ENCODE measurements around the gene SLF2. TPM values are rescaled to one million over a fixed set of nuclear protein-coding genes. Genes with fewer than 3 reads are reported as not detected.

SLF2 gene
- total RNA-seq, result 22.0 and 25.6 TPM in 2 replicates

GRCh38 chr10:100912605-100913469, at the start of gene SLF2:
Gene SLF2 (plus strand): TSS chr10:100912963. CDS start chr10:100913111, 148 bp downstream.
- DNase-seq (ENCODE audit: low read depth), result peak; percentile 78
- H3K4me3 ChIP-seq (ENCODE audit: low read depth, low read length), result peak within 1 kb of the TSS; percentile 93
- TF ChIP-seq, protein P1, sequence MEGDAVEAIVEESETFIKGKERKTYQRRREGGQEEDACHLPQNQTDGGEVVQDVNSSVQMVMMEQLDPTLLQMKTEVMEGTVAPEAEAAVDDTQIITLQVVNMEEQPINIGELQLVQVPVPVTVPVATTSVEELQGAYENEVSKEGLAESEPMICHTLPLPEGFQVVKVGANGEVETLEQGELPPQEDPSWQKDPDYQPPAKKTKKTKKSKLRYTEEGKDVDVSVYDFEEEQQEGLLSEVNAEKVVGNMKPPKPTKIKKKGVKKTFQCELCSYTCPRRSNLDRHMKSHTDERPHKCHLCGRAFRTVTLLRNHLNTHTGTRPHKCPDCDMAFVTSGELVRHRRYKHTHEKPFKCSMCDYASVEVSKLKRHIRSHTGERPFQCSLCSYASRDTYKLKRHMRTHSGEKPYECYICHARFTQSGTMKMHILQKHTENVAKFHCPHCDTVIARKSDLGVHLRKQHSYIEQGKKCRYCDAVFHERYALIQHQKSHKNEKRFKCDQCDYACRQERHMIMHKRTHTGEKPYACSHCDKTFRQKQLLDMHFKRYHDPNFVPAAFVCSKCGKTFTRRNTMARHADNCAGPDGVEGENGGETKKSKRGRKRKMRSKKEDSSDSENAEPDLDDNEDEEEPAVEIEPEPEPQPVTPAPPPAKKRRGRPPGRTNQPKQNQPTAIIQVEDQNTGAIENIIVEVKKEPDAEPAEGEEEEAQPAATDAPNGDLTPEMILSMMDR (conservative IDR thresholded peaks at IDR 0.05; ENCODE audit: low read depth, low read length), result no peak

- no peak for DNase-seq (ENCODE audit: low read depth)
- no peak overlapping the region for H3K4me3 ChIP-seq (ENCODE audit: low read depth, low read length)
- TF ChIP-seq, protein P1 (conservative IDR thresholded peaks at IDR 0.05; ENCODE audit: low read depth, low read length), result no peak
Measured at GRCh38 chr10:100863433-100863832, 49.3 kb upstream of the SLF2 start.

DNA sequence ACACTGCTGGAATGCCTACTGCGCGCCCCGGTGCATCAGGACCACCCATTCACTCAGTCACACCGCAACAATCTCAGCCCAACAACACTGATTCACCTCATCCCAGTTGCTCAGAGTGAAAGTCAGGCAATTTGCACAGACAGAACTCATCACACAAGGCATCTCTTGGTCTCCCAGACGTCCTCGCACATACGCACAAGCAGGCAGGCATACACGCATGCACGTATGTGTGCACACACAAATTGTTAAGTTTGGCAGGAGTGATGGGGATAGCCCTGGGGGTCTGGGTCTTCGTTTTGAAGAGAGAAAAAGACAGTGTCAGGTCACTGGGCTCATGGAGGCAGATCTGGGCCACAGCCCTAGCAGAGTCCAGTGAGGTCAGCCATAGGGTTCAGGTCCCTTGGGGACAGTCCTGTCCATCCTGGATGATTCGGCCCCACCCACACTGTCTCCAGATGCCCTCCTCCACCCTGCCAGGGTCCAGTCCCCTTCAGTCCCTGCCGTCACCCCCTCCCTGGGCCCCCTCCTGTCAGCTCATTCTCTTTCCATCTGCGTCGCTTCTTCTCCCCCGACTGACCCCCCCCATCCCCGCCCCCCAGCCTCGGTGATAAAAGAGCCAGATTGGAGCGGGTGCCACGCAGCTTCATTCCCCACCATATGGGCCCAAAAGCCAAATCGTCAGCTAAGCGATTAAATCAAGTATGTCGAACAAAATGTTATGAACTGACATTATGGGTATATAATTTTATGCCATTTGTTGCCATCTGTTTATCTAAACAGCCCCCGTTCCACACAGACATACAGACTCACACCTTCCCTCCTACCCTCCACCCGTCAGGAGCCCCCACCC, 48.5 kb upstream of the SLF2 start:
- TF ChIP-seq, protein P1 (conservative IDR thresholded peaks at IDR 0.05; ENCODE audit: low read depth, low read length), result no peak
- DNase-seq (ENCODE audit: low read depth), result no peak
- no peak overlapping the region for H3K4me3 ChIP-seq (ENCODE audit: low read depth, low read length)

DNA sequence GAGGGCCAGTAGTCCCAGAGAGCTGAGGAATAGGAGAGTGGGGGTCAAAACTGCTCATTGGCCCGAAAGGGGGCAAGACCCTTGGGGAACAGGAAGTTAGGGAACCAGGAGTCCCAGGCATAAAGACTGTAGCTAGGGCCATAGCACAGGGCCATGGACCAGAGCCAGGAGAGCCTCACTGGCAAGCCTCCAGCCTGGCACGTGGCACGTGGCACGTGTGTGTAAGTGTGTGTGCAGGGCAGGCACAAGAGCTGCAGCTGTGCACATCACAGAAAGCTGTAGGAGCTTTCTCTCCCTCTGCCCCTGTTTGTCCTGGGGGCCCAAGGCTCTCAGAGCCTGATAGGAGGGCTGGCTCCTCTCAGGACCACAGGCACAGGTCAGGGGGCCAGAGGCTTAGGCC, 47.8 kb upstream of the SLF2 start:
- TF ChIP-seq, protein P1 (conservative IDR thresholded peaks at IDR 0.05; ENCODE audit: low read depth, low read length), result no peak
- H3K4me3 ChIP-seq (ENCODE audit: low read depth, low read length), result no peak overlapping the region
- no peak for DNase-seq (ENCODE audit: low read depth)

GRCh38 chr10:100866010-100866409, 46.8 kb upstream of the SLF2 start:
- DNase-seq (ENCODE audit: low read depth), result no peak
- TF ChIP-seq, protein P1 (conservative IDR thresholded peaks at IDR 0.05; ENCODE audit: low read depth, low read length), result no peak
- H3K4me3 ChIP-seq (ENCODE audit: low read depth, low read length), result no peak overlapping the region

DNA sequence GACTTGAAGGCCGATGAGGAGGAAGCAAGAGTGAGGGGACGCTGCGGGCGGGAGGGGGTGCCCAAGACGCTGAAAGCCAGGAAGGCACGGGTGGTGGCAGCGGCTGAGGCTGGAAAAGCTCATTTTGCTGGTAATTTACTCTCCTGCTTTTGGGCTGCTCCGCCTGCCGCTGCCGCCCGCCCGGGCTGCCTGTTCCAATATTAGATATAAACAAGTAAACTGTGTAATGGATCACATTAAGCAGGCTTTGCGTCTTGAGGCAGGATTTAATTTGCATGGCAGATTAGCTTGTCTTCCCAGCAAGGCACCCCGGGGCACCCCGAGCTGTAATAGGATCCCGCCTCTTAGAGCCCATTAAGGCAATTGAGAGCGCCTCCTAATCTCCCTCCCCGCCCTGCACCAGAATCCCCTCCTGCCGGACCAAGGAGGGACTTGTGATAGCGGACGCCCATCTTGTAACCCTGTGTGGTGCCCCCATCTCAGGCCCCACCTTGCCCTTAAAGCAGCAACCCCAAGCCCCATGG, 46.1 kb upstream of the SLF2 start:
- H3K4me3 ChIP-seq (ENCODE audit: low read depth, low read length), result no peak overlapping the region
- TF ChIP-seq, protein P1 (conservative IDR thresholded peaks at IDR 0.05; ENCODE audit: low read depth, low read length), result no peak
- DNase-seq (ENCODE audit: low read depth), result no peak

Data from epithelial cell of proximal tubule (primary cell).